Sigmoid colon (tissue), 4 donors: ENCODE data around the gene OAS2.

Experiments used
- CTCF ChIP-seq, 4 experiments: fragments of 450-650 bp in 3 of 4; fragments of 200-600 bp in 1 of 4; IDR thresholded peaks; one replicate each; pipeline ENCODE4 v1.5.1; 2016 to 2019; ENCODE audit warnings: antibody characterized with exemption in 4 of 4, mild to moderate bottlenecking in 3 of 4, moderate library complexity in 2 of 4
- EP300 ChIP-seq, 4 donors: sonication (generic); formaldehyde crosslinking; IDR thresholded peaks; one replicate each; pipeline ENCODE4 v1.6.1; 2017; ENCODE audit warnings: antibody characterized with exemption in 4 of 4
- POLR2AphosphoS5 ChIP-seq, 4 donors: sonication (generic); formaldehyde crosslinking; IDR thresholded peaks; one replicate each; pipeline ENCODE4 v1.6.1; 2017; ENCODE audit warnings: antibody characterized with exemption in 4 of 4

- TF ChIP-seq CTCF (IDR thresholded peaks at IDR 0.05) (peak; percentile 48 to 79 (median 62)), POLR2AphosphoS5 (IDR thresholded peaks at IDR 0.05) (no peak), EP300 (IDR thresholded peaks at IDR 0.05) (no peak)
Measured at GRCh38 chr12:113048716-113049127, 70.4 kb downstream of the OAS2 start.
